Body of pancreas (tissue), 4 donors: ENCODE results near the gene CDK14.

ENCODE experiments used
- POLR2A ChIP-seq, 3 donors: fragments of 450-650 bp; IDR thresholded peaks; one replicate each; pipeline ENCODE4 v1.6.1; 2016; ENCODE audit warnings: antibody characterized with exemption in 3 of 3, mild to moderate bottlenecking in 2 of 3
- TF ChIP-seq, protein P1 (sequence below), 7 experiments: fragments of 450-650 bp in 4 of 7; fragments of 200-600 bp in 3 of 7; sonication (generic) in 3 of 7; IDR thresholded peaks; one replicate each; pipeline ENCODE4 v1.5.1; 2016 to 2019; ENCODE audit warnings: antibody characterized with exemption in 7 of 7

DNA sequence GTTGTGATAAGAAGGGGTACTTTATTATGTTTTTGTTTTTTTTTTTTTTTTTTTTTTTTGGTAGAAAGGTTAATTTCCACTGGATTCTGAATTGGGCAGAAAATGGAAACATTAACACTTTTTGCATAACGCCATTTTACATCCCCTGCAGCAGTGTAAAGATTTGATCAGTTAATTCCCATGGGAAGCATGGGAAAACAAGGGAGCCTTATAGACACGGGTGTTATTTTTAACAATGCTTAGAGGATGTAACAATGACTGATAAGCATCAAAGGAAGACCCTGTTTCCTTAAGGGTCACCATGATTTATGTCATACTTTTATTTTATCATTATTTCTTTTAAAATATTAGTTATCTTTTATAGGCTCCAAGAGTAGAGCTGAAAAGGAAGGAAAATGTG lies 140.2 kb downstream of the CDK14 start:
- TF ChIP-seq POLR2A (IDR thresholded peaks at IDR 0.05): no peak
- TF ChIP-seq, protein P1, sequence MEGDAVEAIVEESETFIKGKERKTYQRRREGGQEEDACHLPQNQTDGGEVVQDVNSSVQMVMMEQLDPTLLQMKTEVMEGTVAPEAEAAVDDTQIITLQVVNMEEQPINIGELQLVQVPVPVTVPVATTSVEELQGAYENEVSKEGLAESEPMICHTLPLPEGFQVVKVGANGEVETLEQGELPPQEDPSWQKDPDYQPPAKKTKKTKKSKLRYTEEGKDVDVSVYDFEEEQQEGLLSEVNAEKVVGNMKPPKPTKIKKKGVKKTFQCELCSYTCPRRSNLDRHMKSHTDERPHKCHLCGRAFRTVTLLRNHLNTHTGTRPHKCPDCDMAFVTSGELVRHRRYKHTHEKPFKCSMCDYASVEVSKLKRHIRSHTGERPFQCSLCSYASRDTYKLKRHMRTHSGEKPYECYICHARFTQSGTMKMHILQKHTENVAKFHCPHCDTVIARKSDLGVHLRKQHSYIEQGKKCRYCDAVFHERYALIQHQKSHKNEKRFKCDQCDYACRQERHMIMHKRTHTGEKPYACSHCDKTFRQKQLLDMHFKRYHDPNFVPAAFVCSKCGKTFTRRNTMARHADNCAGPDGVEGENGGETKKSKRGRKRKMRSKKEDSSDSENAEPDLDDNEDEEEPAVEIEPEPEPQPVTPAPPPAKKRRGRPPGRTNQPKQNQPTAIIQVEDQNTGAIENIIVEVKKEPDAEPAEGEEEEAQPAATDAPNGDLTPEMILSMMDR (IDR thresholded peaks at IDR 0.05): no peak
